HG02938 (cell line): Measurements from ENCODE around the gene CDR2L.
"Not testable (repeated sequence)": the region's sequence is repeated elsewhere in the genome, so short reads cannot be mapped to it uniquely, and the experiment has no call there.

ENCODE experiments used
- ATAC-seq: cut with Tn5 transposase; IDR thresholded peaks from one replicate; pipeline ENCODE4 v1.9.1; 2021; ENCODE audit warnings: mild to moderate bottlenecking, moderate library complexity; ENCODE audit not compliant: unreplicated experiment

The CDR2L gene

DNA sequence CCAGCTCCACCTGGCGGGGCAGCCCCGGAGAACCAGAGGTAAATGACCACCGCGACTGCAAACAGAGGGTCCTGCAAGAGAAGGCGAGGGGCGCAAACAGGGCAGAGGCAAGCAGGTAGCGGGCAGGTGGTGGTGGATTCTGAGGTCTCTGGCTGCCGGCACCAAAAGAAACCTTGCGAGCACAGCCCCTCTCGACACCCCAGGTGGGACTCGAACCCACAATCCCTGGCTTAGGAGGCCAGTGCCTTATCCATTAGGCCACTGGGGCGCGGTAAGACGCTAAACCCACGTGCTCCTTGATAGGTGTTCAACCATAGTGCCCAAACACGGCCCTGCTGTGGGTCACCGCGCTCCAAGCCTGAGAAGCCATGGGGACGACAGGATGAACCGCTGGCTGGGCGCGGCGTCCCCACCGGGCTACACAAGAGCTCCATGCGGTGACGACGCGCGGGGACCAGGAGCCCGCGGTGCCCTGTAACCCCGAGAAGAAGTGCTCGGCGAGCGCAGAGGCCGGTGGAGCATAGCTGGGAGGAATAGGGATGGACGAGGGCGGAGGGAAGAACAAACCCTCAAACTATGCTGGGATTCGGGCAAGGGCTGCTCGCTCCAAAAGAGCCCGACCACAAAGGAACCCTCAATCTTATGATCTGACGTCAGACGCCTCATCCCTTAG lies 46.9 kb downstream of the CDR2L start:
- peak; percentile 39 for ATAC-seq

DNA sequence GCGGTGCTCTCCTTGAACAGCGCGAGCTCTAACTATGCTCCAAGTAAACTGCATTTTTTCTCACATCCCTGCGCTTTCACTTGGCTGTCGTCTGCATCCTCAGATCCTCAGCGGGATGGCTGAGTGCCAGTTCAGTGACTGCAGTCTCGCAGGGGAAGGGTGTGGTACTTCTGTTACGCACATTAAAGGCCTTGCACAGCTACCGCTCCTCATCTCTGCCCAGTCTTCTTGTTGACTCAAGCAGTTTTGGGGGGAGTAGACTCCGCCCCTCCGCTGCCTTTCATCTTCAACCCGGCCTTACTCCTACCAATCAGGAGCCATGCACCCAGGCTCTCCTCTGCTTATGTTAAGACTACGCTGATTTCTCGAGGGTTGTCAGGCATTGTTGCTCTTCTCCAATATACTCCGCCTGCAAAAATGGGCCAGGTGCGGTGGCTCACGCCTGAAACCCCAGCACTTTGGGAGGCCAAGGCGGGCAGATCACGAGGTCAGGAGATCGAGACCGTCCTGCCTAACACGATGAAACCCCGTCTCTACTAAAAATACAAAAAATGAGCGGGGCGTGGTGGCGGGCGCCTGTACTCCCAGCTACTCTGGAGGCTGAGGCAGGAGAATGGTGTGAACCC lies 49.3 kb downstream of the CDR2L start:
- no peak for ATAC-seq

DNA sequence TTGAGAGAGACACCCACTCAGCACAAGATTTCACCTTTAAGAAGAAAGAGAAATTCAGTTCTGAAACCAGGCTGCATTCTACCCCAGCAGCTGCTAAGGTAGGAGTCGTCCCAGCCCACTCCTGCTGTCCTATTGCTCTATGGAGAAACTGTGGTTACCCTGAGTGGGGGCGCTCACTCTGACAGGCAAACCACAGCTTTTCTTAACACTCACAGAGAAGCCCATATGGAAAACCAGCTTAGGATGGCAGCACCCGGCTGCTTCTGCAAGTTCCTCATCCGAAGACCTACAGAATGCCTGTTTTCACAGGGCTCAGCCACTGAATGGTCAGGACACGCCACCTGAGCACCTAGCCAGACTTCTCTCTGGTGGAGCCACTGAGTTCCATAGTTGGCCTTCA lies 51.8 kb downstream of the CDR2L start:
- no peak for ATAC-seq

DNA sequence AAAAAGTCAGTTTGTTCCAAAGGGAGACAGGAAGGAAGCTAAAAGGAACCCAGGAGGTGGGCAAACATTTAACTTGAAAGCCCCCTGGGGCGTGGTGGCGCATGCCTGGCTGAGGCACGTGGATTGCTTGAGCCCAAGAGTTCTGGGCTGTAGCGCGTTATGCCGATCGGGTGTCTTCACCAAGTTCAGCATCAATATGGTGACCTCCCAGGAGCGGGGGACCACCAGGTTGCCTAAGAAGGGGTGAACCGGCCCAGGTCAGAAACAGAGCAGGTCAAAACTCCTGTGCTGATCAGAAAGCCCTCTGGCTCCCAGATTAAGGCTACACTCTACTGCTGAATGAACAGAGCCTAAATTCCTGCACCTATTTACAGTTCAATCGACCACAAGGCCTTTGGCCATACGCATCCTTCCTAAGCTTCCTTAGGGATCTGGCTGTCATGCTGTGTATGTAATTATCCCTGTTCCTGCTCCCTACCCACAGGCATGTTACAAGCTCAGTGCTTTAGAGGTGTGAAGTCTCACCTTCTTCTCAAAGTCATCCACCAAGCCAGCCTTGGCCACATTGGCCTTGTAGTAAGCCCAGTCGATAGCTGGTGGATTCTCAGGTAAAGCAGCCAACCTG lies 54.3 kb downstream of the CDR2L start:
- no peak for ATAC-seq

DNA sequence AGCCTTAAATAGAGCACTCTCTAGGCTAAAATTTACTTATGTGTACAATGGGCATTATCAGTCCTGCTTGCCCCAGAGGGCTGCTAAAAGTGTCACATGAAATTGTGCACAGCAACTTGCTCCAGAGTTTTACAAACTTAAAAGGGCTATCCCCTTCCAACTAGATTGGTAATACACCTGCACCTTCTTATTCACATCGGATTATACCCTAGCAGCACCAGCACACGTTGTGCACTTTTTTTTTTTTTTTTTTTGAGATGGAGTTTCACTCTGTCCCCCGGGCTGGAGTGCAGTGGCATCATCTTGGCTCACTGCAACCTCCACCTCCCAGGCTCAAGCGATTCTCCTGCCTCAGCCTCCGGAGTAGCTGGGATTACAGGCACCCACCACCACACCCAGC lies 56.4 kb downstream of the CDR2L start:
- not testable (repeated sequence) for ATAC-seq

DNA sequence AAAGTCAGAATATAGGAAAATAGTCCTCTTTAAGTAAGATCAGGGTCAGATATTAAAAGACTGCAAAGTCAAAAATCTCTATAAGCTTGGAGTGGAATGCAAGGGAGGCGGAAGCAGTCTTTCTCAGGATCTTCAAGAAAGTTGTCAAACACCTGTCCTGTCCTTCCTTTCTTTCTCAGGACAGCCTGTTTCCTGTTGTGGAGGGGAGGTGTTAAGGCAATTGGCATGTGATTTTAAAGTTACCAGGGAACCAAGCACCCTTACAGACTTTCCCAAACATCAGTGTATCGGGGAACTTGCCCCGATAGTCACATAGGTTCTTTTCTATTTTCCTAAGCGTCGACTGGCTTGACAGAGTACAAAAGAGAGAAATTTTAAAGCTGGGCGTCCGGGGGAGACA lies 57.3 kb downstream of the CDR2L start:
- ATAC-seq, result no peak

DNA sequence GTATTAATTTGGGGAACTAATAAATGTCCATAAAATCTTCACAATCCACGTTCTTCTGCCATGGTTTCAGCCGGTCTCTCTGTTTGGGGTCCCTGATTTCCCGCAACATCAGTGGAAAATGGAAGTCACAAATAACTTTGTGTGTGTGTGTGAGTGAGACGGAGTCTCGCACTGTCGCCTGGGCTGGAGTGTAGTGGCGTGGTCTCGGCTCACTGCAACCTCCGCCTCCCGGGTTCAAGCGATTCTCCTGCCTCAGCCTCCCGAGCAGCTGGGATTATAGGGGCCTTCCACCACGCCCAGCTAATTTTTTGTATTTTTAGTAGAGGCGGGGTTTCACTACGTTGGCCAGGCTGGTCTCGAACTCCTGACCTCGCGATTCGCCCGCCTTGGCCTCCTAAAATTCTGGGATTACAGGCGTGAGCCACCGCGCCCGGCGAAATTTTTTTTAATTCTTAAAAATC lies 58.5 kb downstream of the CDR2L start:
- not testable (repeated sequence) for ATAC-seq

DNA sequence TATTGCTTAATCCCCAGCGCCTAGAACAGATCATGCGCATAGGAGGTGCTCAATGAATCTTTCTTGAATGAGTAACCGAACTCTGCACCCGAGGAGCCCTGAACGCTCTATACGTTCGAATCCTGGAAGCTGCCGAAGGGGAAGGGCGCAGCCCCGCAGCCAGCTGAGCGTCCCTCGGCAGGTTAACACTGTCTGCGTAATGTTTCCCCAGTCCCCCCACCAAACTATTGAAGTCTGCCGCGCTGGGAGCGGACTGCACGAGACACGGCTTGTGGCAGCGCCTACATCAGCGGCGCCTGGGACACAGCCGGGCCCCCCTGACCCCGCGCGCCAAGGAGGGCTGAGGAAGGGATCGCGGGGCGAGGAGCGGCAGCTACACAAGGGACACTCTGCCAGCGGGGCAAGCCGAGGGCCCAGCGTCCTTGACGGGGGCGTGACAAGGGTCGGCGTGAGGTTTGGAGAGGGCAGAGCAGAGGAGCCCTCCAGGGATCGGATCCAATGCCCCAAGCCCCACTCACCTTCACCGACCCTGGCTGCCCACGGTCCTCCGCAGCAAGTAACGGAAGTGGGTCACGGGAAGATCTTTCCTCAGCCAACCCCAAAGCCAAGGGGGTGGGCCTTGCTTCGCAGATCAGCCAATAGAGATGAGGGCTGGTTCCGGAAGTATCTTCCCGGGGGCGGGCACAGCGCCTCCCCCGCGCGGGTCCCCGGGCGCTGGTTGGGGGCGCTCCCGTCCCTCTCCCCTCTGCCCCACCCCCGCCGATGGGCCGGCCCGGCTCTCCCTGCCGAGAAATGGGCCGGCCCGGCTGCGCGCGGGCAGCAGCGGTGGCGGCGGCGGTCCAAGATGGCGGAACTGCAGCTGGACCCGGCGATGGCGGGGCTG lies 59.2 kb downstream of the CDR2L start, which contains the start of the genes ATP5PD and KCTD2:
ATP5PD (minus strand) TSS at position 563 of the 883 bp plus-strand sequence. CDS start 4,319 bp downstream, outside the sequence.
KCTD2 (plus strand) TSS at position 819 of the 883 bp plus-strand sequence; CDS start at position 845, 26 bp downstream.
- peak; percentile 94 for ATAC-seq

DNA sequence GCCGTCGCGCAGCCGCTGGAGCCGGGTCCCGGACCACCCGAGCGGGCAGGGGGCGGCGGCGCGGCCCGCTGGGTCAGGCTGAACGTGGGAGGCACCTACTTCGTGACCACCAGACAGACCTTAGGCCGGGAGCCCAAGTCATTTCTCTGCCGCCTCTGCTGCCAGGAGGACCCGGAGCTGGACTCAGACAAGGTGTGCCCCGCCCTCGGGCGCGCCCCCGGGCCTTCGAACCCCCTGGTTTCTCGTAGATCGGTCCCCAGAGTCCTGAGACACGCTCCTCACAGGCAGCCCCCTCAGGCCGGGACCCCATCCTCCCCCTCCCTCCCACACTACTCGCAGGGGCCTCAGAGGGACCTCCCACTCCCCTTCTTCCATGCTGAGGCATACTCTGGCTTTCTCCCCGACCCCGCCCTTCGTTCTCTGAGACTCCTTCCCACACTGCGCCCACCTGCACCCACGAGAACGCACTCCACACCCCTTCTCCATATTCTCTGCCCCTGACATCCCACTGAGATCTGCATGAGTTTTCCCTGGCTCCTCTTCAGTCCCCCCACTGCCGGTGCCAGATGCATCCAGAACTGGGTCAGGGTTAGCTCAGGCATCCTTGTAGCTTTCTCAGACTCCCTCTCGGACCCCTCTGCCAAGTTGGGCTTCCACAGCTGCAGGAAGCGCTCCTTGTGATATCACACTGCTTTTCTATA lies 60.1 kb downstream of the CDR2L start:
- ATAC-seq, result peak; percentile 4

DNA sequence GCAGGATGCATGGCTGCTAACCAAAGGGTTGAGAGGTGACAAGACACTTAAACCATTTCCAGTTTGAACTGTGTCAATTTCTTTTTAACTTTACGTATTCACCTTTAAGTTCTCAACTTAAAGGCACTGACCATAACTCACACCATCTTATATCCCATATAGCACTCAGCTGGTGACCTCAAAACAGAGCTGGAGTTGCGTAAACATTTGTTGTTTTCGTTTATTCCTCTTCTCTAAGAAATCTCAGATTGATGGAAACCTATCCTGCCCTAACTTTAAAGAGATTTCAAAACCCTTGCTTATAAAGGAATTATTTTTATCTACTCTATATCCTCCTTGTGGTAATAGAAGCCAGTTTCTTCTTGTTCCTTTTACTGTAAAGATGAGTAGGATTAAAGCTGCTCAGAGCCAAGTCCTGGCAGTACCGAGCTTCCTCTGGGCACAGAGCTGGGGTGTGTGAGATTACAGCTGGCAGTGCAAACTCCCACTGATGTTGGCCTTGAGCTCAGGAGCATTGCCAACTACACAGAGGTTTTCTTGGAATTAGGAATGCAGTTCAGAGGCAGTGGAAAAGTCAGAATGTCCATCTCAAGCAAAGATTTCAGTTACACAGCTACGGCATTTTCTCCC lies 60.9 kb downstream of the CDR2L start:
- no peak for ATAC-seq

DNA sequence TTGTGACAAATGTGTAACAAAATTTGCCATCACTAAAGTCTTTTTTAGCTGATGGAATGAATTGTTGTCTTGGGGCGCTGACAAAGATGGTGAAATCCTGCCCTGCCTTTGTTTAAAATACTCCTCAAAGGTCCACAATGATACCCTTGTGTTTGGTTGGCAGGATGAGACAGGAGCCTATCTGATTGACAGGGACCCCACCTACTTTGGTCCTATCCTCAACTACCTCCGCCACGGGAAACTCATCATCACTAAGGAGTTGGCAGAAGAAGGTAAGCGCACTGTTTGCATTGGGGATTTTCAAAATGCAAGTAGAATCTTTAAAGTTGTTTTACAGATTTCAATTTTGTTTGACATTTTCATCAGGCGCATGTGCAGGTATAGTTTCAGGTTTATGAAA lies 61.6 kb downstream of the CDR2L start:
- ATAC-seq, result no peak

DNA sequence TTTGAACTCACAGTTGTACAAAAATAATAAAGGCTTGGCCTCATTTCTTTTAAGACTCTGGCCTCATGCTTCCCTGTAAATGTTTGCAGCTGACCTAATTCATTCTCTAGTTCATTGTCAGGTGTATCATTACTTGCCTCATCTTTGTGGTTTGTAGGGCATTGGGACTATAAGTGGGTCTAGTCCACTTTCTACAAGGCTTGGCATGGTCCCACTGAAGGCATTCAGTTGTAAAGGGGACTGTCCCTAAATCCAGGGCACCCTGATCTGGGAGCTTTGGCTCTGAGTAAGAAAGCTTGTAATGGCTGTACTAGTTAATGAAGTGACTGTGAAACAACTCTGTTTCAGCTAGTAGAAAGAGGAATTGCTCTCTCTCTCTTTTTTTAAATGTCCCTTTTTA lies 62.3 kb downstream of the CDR2L start:
- no peak for ATAC-seq

DNA sequence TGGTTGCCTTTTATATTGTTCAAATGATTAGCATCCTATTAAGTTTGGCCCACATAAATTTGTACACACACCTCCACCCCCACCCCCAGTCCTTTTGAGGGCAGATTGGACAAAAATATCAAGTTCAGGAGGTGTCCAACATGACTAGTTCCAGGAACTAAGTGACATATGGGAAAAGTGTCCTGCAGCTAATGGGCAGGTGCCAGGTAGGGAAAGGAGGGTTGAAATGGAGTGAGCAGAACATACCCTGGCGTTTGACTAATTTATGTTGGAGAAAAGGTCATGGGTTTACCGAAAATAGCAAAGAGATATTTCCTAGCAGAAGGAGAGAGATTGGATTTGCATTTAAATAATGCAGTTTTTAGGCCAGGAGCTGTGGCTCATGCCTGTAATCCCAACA lies 64.5 kb downstream of the CDR2L start:
- ATAC-seq, result no peak
